HCT116 (cell line): Measurements from ENCODE around the gene GPI. TPM values are rescaled to one million over a fixed set of nuclear protein-coding genes. Genes with fewer than 3 reads are reported as not detected.

Experiments used
- ATAC-seq: fragments of 200-7000 bp; cut with Tn5 transposase; 2 replicates; pipeline ENCODE4 v1.9.1; 2020; ENCODE audit warnings: mild to moderate bottlenecking, moderate library complexity
- BruUV-seq: library from RNA; stranded (reverse); fragments of 400-500 nt; replicated peaks from 2 replicates; lab custom pipeline; 2021; lab: Mats Ljungman, UMichigan
- CTCF ChIA-PET: fragments of 300-600 bp; sonication (Branson Sonifier 250); formaldehyde crosslinking; loops from one replicate; lab custom pipeline; 2021; ENCODE audit warnings: antibody characterized with exemption; lab: Charles Lee
- POLR2A ChIA-PET: fragments of 300-600, 350-600 bp; sonication (Branson Sonifier 250); formaldehyde crosslinking; loops from one replicate; lab custom pipeline; 2021; ENCODE audit warnings: antibody characterized with exemption; lab: Charles Lee
- RAD21 ChIA-PET, 2 experiments: fragments of 300-600 bp; sonication (Branson Sonifier 250); formaldehyde crosslinking; loops; one replicate each; lab custom pipeline; 2023; ENCODE audit warnings: low total read pairs in 2 of 2; ENCODE audit not compliant: uncharacterized antibody in 2 of 2, unreplicated experiment in 2 of 2, low non-redundant PET in 1 of 2; lab: Charles Lee
- DNase-seq: peaks from one replicate; pipeline ENCODE4 v3.0.0-alpha.2; 2010; ENCODE audit warnings: low read depth, low spot score
- H2AFZ ChIP-seq: fragments of 200-600 bp; shearing (Covaris generic), sonication (generic); 2 replicates; pipeline ENCODE4 v1.6.1; 2017; ENCODE audit warnings: low read depth, mixed run types, mixed read lengths, antibody characterized with exemption, low read length; ENCODE audit not compliant: poor library complexity, severe bottlenecking
- H3K27ac ChIP-seq: 2 replicates; pipeline ENCODE4 v1.5.1; 2012; ENCODE audit warnings: low read depth, low read length
- H3K27me3 ChIP-seq: fragments of 200-600 bp; sonication (generic); 2 replicates; pipeline ENCODE4 v1.6.1; 2016; ENCODE audit warnings: mixed run types, low read length, mixed read lengths; ENCODE audit not compliant: insufficient read depth
- H3K36me3 ChIP-seq, 2 experiments: fragments of 200-500 bp in 1 of 2; fragments of 200-600 bp in 1 of 2; sonication (Bioruptor generic) in 1 of 2; sonication (generic) in 1 of 2; 2 replicates each; pipeline versions ENCODE4 v1.5.1 to v1.6.1; 2014 to 2016; ENCODE audit warnings: low read length in 2 of 2, inconsistent platforms in 1 of 2, mixed read lengths in 1 of 2, mixed run types in 1 of 2; ENCODE audit not compliant: insufficient read depth in 2 of 2, control insufficient read depth in 1 of 2
- H3K4me1 ChIP-seq, 2 experiments: fragments of 200-600 bp in 1 of 2; sonication (generic) in 1 of 2; 2 replicates each; pipeline versions ENCODE4 v1.5.1 to v1.6.1; 2012 to 2017; ENCODE audit warnings: low read length in 2 of 2, inconsistent platforms in 1 of 2, mild to moderate bottlenecking in 1 of 2, mixed read lengths in 1 of 2, mixed run types in 1 of 2, moderate library complexity in 1 of 2; ENCODE audit not compliant: insufficient read depth in 2 of 2, control insufficient read depth in 1 of 2
- H3K4me2 ChIP-seq: fragments of 200-600 bp; sonication (generic); 2 replicates; pipeline ENCODE4 v1.6.1; 2017; ENCODE audit warnings: mixed run types, low read length, mixed read lengths
- H3K4me3 ChIP-seq, 2 experiments: fragments of 200-600 bp in 1 of 2; sonication (generic) in 1 of 2; replicated peaks in 1 of 2; 2 replicates each; pipeline ENCODE4 v1.5.1; 2011 to 2016; ENCODE audit warnings: low read length in 2 of 2, control low read depth in 1 of 2, low read depth in 1 of 2, mild to moderate bottlenecking in 1 of 2, mixed read lengths in 1 of 2, mixed run types in 1 of 2
- H3K79me2 ChIP-seq: fragments of 200-600 bp; sonication (generic); 2 replicates; pipeline ENCODE4 v1.6.1; 2017; ENCODE audit warnings: mild to moderate bottlenecking, mixed run types, low read length, moderate library complexity, mixed read lengths; ENCODE audit not compliant: insufficient read depth
- H3K9ac ChIP-seq: fragments of 200-600 bp; sonication (generic); 2 replicates; pipeline ENCODE4 v1.6.1; 2016; ENCODE audit warnings: low read length, mixed read lengths
- H3K9me2 ChIP-seq: fragments of 200-600 bp; sonication (generic), shearing (Covaris generic); 2 replicates; pipeline ENCODE4 v1.6.1; 2017; ENCODE audit warnings: mixed run types, mild to moderate bottlenecking, moderate library complexity; ENCODE audit not compliant: insufficient read depth
- H3K9me3 ChIP-seq, 2 experiments: fragments of 200-500 bp in 1 of 2; fragments of 200-600 bp in 1 of 2; sonication (Bioruptor generic) in 1 of 2; sonication (generic) in 1 of 2; 2 replicates each; pipeline ENCODE4 v1.6.1; 2014 to 2017; ENCODE audit warnings: low read length in 2 of 2, mixed read lengths in 2 of 2, inconsistent platforms in 1 of 2, low read depth in 1 of 2, mild to moderate bottlenecking in 1 of 2, mixed run types in 1 of 2, moderate library complexity in 1 of 2; ENCODE audit not compliant: control insufficient read depth in 1 of 2, insufficient read depth in 1 of 2
- H4K20me1 ChIP-seq: fragments of 200-600 bp; sonication (generic), shearing (Covaris generic); 2 replicates; pipeline ENCODE4 v1.6.1; 2017; ENCODE audit warnings: mixed run types, mild to moderate bottlenecking, moderate library complexity; ENCODE audit not compliant: insufficient read depth
- CBX3 ChIP-seq: IDR thresholded peaks from 2 replicates; pipeline ENCODE4 v1.6.1; 2012; ENCODE audit warnings: low read depth
- EGR1 ChIP-seq: IDR thresholded peaks from 2 replicates; pipeline ENCODE4 v1.6.1; 2012; ENCODE audit warnings: low read depth
- JUND ChIP-seq: IDR thresholded peaks from 2 replicates; pipeline ENCODE4 v1.6.1; 2012
- MAX ChIP-seq: IDR thresholded peaks from 2 replicates; pipeline ENCODE4 v1.6.1; 2012
- POLR2A ChIP-seq: IDR thresholded peaks from 2 replicates; pipeline ENCODE4 v1.7.0; 2011; ENCODE audit warnings: borderline replicate concordance; ENCODE audit not compliant: insufficient read depth, insufficient read length; ENCODE audit errors: extremely low read depth
- SP1 ChIP-seq: IDR thresholded peaks from 2 replicates; pipeline ENCODE4 v1.6.1; 2012; ENCODE audit warnings: low read depth
- SRF ChIP-seq: IDR thresholded peaks from 2 replicates; pipeline ENCODE4 v1.6.1; 2012; ENCODE audit warnings: low read depth
- YY1 ChIP-seq: IDR thresholded peaks from 2 replicates; pipeline ENCODE4 v1.6.1; 2011; ENCODE audit warnings: low read length, low read depth, moderate library complexity, mild to moderate bottlenecking; ENCODE audit not compliant: insufficient replicate concordance; ENCODE audit errors: extremely low read depth
- ZFX ChIP-seq: fragments of 450-650 bp; IDR thresholded peaks from 2 replicates; pipeline ENCODE4 v1.6.1; 2017
- intact Hi-C: fragments of 100-400 bp; cut with micrococcal nuclease; formaldehyde crosslinking; loops from 2 replicates; pipeline ENCODE4 v1.10.0; 2022
- total RNA-seq: library from RNA; stranded (reverse); gene quantifications from one replicate; pipeline ENCODE4 v1.2.1, GENCODE V29; 2021; ENCODE audit not compliant: unreplicated experiment
- TF ChIP-seq, protein P1 (sequence below): IDR thresholded peaks from 2 replicates; pipeline ENCODE4 v1.6.1; 2012; ENCODE audit warnings: low read depth

Gene GPI
- total RNA-seq, 1 experiment from 2014 or later = 787 TPM

DNA sequence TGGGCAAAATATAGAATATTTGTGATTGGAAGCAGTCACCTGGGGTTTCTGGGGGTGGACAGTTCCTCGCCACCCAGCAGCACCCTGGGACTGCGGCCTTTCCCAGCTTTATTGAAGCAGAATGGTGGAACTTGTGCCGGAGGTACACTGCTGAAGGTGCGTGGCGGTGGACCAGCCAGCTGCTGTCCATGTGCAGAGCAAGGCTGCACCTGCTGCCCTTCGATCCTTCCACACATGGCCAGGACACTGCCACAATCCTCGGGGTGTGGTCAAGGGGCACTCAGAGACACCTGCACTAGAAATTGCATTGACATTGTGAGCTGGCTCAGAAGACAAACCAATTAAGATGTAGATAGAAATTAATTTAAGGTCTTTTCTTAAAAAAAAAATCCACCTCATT lies 11.4 kb upstream of the GPI start:
- CTCF ChIA-PET = no interaction called here
- ATAC-seq (no peak), DNase-seq (no peak)
- Histone ChIP-seq H3K9ac (no peak overlapping the region), H2AFZ (no peak overlapping the region), H3K79me2 (no peaks in the 10 kb centered on the region), H3K27ac (no peak overlapping the region), H3K4me3 (no peak overlapping the region), H3K9me2 (no peaks in the 10 kb centered on the region), H3K9me3 (no peaks in the 10 kb centered on the region), H4K20me1 (no peaks in the 10 kb centered on the region), H3K4me2 (no peak overlapping the region), H3K36me3 (peaks cover 3 to 7% of the 10 kb centered on the region in 2 experiments; a peak in 2 of 4 replicates), H3K4me1 (peaks cover 4 to 9% of the 10 kb centered on the region in 2 experiments; a peak in 3 of 4 replicates), H3K27me3 (no peaks in the 10 kb centered on the region)
- RAD21 ChIA-PET = no interaction called here
- POLR2A ChIA-PET = no interaction called here
- intact Hi-C loops = loop anchor here (10.0 kb wide), 1 partner anchor 1179 kb away; no protein-coding TSS in a partner anchor
- TF ChIP-seq EGR1 = no peak
- TF ChIP-seq JUND = no peak
- TF ChIP-seq MAX = no peak
- no peak for TF ChIP-seq SRF
- no peak for TF ChIP-seq YY1
- TF ChIP-seq ZFX = no peak
- no peak for TF ChIP-seq POLR2A
- no peak for TF ChIP-seq CBX3
- no peak for TF ChIP-seq SP1
- TF ChIP-seq, protein P1, sequence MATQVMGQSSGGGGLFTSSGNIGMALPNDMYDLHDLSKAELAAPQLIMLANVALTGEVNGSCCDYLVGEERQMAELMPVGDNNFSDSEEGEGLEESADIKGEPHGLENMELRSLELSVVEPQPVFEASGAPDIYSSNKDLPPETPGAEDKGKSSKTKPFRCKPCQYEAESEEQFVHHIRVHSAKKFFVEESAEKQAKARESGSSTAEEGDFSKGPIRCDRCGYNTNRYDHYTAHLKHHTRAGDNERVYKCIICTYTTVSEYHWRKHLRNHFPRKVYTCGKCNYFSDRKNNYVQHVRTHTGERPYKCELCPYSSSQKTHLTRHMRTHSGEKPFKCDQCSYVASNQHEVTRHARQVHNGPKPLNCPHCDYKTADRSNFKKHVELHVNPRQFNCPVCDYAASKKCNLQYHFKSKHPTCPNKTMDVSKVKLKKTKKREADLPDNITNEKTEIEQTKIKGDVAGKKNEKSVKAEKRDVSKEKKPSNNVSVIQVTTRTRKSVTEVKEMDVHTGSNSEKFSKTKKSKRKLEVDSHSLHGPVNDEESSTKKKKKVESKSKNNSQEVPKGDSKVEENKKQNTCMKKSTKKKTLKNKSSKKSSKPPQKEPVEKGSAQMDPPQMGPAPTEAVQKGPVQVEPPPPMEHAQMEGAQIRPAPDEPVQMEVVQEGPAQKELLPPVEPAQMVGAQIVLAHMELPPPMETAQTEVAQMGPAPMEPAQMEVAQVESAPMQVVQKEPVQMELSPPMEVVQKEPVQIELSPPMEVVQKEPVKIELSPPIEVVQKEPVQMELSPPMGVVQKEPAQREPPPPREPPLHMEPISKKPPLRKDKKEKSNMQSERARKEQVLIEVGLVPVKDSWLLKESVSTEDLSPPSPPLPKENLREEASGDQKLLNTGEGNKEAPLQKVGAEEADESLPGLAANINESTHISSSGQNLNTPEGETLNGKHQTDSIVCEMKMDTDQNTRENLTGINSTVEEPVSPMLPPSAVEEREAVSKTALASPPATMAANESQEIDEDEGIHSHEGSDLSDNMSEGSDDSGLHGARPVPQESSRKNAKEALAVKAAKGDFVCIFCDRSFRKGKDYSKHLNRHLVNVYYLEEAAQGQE = no peak
- BruUV-seq = no TSS peak
